ENCODE results near the gene OS9.
"Not testable (repeated sequence)": the region's sequence is repeated elsewhere in the genome, so short reads cannot be mapped to it uniquely, and the experiment has no call there.

The OS9 gene

GRCh38 chr12:57693659-57694458 is at the start of gene OS9:
TSS of gene OS9 (plus strand) at chr12:57694132. CDS start at chr12:57694162, 30 bp downstream.
- DNase-seq = peak; percentile 100

GRCh38 chr12:57645990-57646658 is 47.8 kb upstream of the OS9 start:
- DNase-seq = peak; percentile 40

- DNase-seq = not testable (repeated sequence)
These were observed 47.3 kb upstream of the OS9 start for GRCh38 chr12:57646659-57647049.

GRCh38 chr12:57654042-57654441 is 39.9 kb upstream of the OS9 start:
- DNase-seq = no peak

GRCh38 chr12:57655541-57656240 is 38.2 kb upstream of the OS9 start:
- no peak for DNase-seq

GRCh38 chr12:57656408-57656807 is 37.5 kb upstream of the OS9 start:
- not testable (repeated sequence) for DNase-seq

- no peak for DNase-seq
These were observed 36.2 kb upstream of the OS9 start for GRCh38 chr12:57657744-57658143.

GRCh38 chr12:57658890-57659289 is 35.0 kb upstream of the OS9 start:
- no peak for DNase-seq

GRCh38 chr12:57661376-57661775 is 32.6 kb upstream of the OS9 start:
- no peak for DNase-seq

- DNase-seq = not testable (repeated sequence)
These were observed 28.7 kb upstream of the OS9 start for GRCh38 chr12:57665066-57665820.

- no peak for DNase-seq
These were observed 27.0 kb upstream of the OS9 start for GRCh38 chr12:57666897-57667296.

- not testable (repeated sequence) for DNase-seq
These were observed 24.2 kb upstream of the OS9 start for GRCh38 chr12:57669691-57670090.

- not testable (repeated sequence) for DNase-seq
These were observed 22.1 kb upstream of the OS9 start for GRCh38 chr12:57671811-57672210.

- no peak for DNase-seq
These were observed 21.1 kb upstream of the OS9 start for GRCh38 chr12:57672801-57673200.

- DNase-seq = no peak
These were observed 19.2 kb upstream of the OS9 start for GRCh38 chr12:57674691-57675090.

- DNase-seq = not testable (repeated sequence)
These were observed 16.0 kb upstream of the OS9 start for GRCh38 chr12:57677947-57678346.

- no peak for DNase-seq
These were observed 14.2 kb upstream of the OS9 start for GRCh38 chr12:57679697-57680096.

GRCh38 chr12:57687862-57688261 is 6.1 kb upstream of the OS9 start:
- DNase-seq = no peak

- DNase-seq = no peak
These were observed 5.0 kb upstream of the OS9 start for GRCh38 chr12:57688931-57689330.

GRCh38 chr12:57692500-57692899 is 1.4 kb upstream of the OS9 start:
- DNase-seq = no peak

- DNase-seq = no peak
These were observed 644 bp upstream of the OS9 start for GRCh38 chr12:57693317-57693658.

GRCh38 chr12:57694459-57695019 is 607 bp downstream of the OS9 start:
- DNase-seq = peak; percentile 43

All from hematopoietic multipotent progenitor cell treated with erythropoietin and hydrocortisone succinate and interleukin-3 and kit ligand, for 4 days (in vitro differentiated cells).